Testis (tissue), 3 donors: ENCODE data around the gene GPR15LG. TPM values are rescaled to one million over a fixed set of nuclear protein-coding genes. Genes with fewer than 3 reads are reported as not detected.
A peak's percentile ranks its signal among the peaks of the same experiment; 100 is the strongest.

Source experiments
- DNase-seq: peaks from one replicate; pipeline ENCODE4 v3.0.0-alpha.2; 2019
- H3K27ac ChIP-seq, 2 donors: fragments of 200-600 bp; sonication (generic); one replicate each; pipeline ENCODE4 v1.5.1; 2019
- H3K27me3 ChIP-seq: fragments of 200-600 bp; sonication (generic); one replicate; pipeline ENCODE4 v1.5.1; 2019
- H3K36me3 ChIP-seq: fragments of 200-600 bp; sonication (generic); one replicate; pipeline ENCODE4 v1.5.1; 2017; ENCODE audit warnings: low read depth; ENCODE audit errors: missing control alignments
- H3K4me1 ChIP-seq: fragments of 200-600 bp; sonication (generic); one replicate; pipeline ENCODE4 v1.5.1; 2019
- H3K4me3 ChIP-seq, 2 donors: fragments of 200-600 bp; sonication (generic); one replicate each; pipeline ENCODE4 v1.5.1; 2017 to 2019
- H3K9me3 ChIP-seq: fragments of 200-600 bp; sonication (generic); one replicate; pipeline ENCODE4 v1.5.1; 2017
- POLR2A ChIP-seq: fragments of 450-650 bp; IDR thresholded peaks from one replicate; pipeline ENCODE4 v1.6.1; 2017; ENCODE audit warnings: antibody characterized with exemption, mild to moderate bottlenecking, moderate library complexity
- WGBS, 2 donors: methylation state at CpG; one replicate each; pipeline ENCODE4 v1.1.5; 2018; 5-methylcytosine and 5-hydroxymethylcytosine counted together
- intact Hi-C: fragments of 100-400 bp; cut with DNase I; formaldehyde crosslinking; loops from one replicate; pipeline ENCODE4 v1.15.1; 2023; ENCODE audit warnings: low total_unique reads
- polyA plus RNA-seq: library from polyadenylated mRNA; stranded (reverse); fragments of 350-450 nt; fragmentation: Illumina TruSeq; extraction: RNeasy Lipid Tissue Mini Kit (QIAGEN cat#74804); gene quantifications from one replicate; pipeline ENCODE4 v1.2.3, GENCODE V29; 2014; ENCODE audit warnings: low read depth, low replicate concordance; ENCODE audit not compliant: insufficient read depth
- total RNA-seq, 2 donors: library from RNA; depleted of rRNA; stranded (reverse); fragments of >200 nt; gene quantifications; one replicate each; pipeline ENCODE4 v1.2.3, GENCODE V29; 2016
- TF ChIP-seq, protein P1 (sequence below), 3 experiments: fragments of 450-650 bp in 2 of 3; fragments of 200-600 bp in 1 of 3; sonication (generic) in 1 of 3; IDR thresholded peaks; one replicate each; pipeline ENCODE4 v1.5.1; 2016 to 2019; ENCODE audit warnings: antibody characterized with exemption in 3 of 3, mild to moderate bottlenecking in 2 of 3, moderate library complexity in 1 of 3

The GPR15LG gene
- total and polyA plus RNA-seq, 3 donors from 2014 or later: not detected

DNA sequence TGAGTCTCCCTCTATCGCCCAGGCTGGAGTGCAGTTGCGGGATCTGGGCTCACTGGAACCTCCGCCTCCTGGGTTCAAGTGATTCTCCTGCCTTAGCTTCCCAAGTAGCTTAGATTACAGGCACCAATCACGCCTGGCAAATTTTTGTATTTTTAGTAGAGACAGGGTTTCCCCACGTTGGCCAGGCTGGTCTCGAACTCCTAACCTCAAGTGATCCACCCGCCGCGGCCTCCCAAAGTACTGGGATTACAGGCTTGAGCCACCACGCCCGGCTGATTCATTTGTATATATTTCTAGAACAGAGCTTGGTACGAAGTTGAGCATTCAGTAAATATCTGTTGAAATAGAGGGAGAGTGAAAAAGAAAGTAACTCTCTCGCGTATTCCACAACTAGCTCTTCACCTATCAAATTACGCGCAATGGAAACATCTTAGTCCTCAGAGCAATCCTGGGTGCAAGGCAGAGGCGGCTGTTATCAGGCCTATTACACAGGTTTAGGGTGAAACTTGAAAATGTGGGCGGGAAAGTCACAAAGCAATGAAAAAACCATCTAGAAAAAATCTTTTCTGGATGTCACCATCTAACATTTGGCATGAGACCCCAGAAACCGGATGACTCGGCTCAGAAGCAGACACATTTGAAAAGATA, 35.0 kb upstream of the GPR15LG start:
- WGBS, 2 donors: 51 to 63% methylated on average over 20 of the region's 20 CpGs
- peak; percentile 26 for DNase-seq
- intact Hi-C loops: no loop called here
- no peaks in the 10 kb centered on the region for H3K36me3 ChIP-seq
- peak overlapping the region; percentile 98 to 99 for H3K4me3 ChIP-seq
- H3K27ac ChIP-seq: peak overlapping the region; percentile 90 to 93
- TF ChIP-seq, protein P1, sequence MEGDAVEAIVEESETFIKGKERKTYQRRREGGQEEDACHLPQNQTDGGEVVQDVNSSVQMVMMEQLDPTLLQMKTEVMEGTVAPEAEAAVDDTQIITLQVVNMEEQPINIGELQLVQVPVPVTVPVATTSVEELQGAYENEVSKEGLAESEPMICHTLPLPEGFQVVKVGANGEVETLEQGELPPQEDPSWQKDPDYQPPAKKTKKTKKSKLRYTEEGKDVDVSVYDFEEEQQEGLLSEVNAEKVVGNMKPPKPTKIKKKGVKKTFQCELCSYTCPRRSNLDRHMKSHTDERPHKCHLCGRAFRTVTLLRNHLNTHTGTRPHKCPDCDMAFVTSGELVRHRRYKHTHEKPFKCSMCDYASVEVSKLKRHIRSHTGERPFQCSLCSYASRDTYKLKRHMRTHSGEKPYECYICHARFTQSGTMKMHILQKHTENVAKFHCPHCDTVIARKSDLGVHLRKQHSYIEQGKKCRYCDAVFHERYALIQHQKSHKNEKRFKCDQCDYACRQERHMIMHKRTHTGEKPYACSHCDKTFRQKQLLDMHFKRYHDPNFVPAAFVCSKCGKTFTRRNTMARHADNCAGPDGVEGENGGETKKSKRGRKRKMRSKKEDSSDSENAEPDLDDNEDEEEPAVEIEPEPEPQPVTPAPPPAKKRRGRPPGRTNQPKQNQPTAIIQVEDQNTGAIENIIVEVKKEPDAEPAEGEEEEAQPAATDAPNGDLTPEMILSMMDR (IDR thresholded peaks at IDR 0.05): no peak
- TF ChIP-seq POLR2A: no peak
- H3K4me1 ChIP-seq: peaks cover 9% of the 10 kb centered on the region
- no peaks in the 10 kb centered on the region for H3K27me3 ChIP-seq
- no peaks in the 10 kb centered on the region for H3K9me3 ChIP-seq

DNA sequence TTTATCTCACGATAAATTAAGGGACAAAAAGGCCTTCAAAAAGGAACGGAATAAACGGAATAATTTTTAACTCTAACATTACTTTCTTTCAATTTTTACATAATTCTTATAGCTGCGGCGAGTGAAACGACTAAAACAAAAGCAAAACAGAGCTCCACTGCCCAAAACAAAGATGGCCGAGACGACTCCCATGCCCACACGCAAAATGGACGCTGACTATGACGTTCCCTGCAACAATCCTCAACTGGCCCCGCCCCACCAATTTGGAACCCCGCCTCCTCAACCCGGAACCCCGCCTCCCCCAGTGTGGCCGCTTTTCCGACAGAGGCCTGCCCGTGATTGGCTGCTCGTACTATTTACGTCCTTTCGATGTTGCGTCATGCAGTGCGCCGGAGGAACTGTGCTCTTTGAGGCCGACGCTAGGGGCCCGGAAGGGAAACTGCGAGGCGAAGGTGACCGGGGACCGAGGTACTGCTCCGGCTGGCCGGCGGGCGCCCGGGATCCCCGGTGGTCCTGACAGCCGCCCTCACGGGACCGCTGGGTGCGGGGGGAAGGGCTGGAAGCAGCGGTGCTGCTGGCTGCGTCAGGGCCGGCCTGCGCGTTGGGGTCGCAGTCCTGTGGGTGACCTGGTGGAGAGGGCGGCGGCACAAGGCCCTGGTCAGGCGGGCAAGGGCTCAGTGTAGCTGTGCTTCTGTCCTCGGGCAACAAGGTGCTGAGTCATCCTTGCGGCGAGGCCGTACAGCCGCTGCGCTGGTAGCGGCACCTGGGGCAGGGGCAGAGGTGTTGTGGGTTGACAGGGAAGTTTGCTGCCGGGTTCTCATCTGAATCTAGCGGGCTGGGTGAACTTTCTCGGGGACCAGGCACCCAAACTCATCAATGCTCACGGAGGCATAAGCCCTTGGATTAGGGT, 34.2 kb upstream of the GPR15LG start, which contains the start of gene GHITM:
Gene GHITM, plus strand, starts transcription at position 384 of the 910 bp plus-strand sequence. CDS start 1,992 bp downstream, outside the sequence.
- Histone ChIP-seq H3K27ac (peak within 1 kb of the TSS; percentile 90 to 93), H3K4me3 (peak within 1 kb of the TSS; percentile 98 to 99), H3K27me3 (no peaks in the 10 kb centered on the region), H3K4me1 (peaks cover 9% of the 10 kb centered on the region), H3K36me3 (no peaks in the 10 kb centered on the region), H3K9me3 (no peaks in the 10 kb centered on the region)
- TF ChIP-seq, protein P1 (IDR thresholded peaks at IDR 0.05): peak in 2 of 3 experiments; percentile 48 to 58
- peak; percentile 55 for TF ChIP-seq POLR2A
- intact Hi-C loops: no loop called here
- WGBS, 2 donors: 0 to 2% methylated on average over 26 to 60 of the region's 61 CpGs
- DNase-seq: peak; percentile 100

DNA sequence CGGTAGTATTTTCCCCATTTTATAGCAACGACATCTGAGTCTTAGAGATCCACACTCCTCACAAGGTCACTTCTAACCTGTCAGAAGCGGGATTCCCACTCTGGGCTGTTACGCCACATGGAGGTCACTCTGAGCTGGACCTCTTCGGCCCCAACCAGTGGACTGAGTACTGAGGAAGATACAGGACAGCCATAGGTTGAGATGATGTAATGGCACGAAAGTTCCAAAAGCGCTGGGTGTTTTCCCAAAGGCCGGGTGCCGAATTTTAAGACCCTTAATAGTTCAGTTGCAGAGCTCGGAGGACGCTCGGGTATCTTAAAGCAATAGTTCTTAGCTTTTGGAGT, 33.6 kb upstream of the GPR15LG start:
- H3K27me3 ChIP-seq: no peaks in the 10 kb centered on the region
- TF ChIP-seq, protein P1 (IDR thresholded peaks at IDR 0.05): no peak
- TF ChIP-seq POLR2A: no peak
- H3K36me3 ChIP-seq: no peaks in the 10 kb centered on the region
- 0 to 7% methylated on average over 3 to 12 of the region's 12 CpGs for WGBS, 2 donors
- H3K27ac ChIP-seq: peak overlapping the region; percentile 90 to 93
- H3K9me3 ChIP-seq: no peaks in the 10 kb centered on the region
- H3K4me1 ChIP-seq: peaks cover 9% of the 10 kb centered on the region
- intact Hi-C loops: no loop called here
- DNase-seq: peak; percentile 43
- peak overlapping the region; percentile 98 to 99 for H3K4me3 ChIP-seq

DNA sequence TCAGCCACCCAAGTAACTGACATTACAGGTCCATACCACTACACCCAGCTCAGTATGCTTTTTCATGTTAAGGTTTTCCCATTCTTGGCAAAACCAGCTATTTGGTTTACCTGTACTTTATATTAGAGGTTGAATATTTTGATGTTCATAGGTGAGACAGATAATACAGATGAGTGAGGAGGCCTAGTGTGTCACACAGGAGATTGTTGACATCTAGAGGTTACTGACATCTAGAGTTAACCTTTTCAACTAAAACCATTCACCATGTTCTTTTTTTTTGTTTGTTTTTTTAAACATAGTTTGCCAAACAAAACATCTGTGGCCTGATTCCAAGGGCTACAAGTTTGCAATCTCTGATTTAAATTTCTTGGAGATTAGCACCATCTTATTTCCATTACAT, 26.3 kb upstream of the GPR15LG start:
- no peaks in the 10 kb centered on the region for H3K4me1 ChIP-seq
- H3K36me3 ChIP-seq: no peaks in the 10 kb centered on the region
- no peak overlapping the region for H3K4me3 ChIP-seq
- H3K27ac ChIP-seq: no peak overlapping the region
- no peak for DNase-seq
- intact Hi-C loops: no loop called here
- TF ChIP-seq POLR2A: no peak
- TF ChIP-seq, protein P1 (IDR thresholded peaks at IDR 0.05): no peak
- no peaks in the 10 kb centered on the region for H3K9me3 ChIP-seq
- H3K27me3 ChIP-seq: no peaks in the 10 kb centered on the region
